Transverse colon (tissue), 4 donors: ENCODE measurements around the gene DNAJC3. TPM values are rescaled to one million over a fixed set of nuclear protein-coding genes. Genes with fewer than 3 reads are reported as not detected.

Source experiments
- DNase-seq: peaks from one replicate; pipeline ENCODE4 v3.0.0-alpha.2; 2019
- H3K27ac ChIP-seq, 4 donors: fragments of 200-600 bp; sonication (generic); 2 replicates each; pipeline ENCODE4 v1.5.1; 2016 to 2018; ENCODE audit warnings: inconsistent platforms in 4 of 4
- H3K27me3 ChIP-seq: fragments of 200-600 bp; sonication (generic); 2 replicates; pipeline ENCODE4 v1.5.1; 2017; ENCODE audit warnings: inconsistent platforms
- H3K36me3 ChIP-seq, 4 donors: fragments of 200-600 bp; sonication (generic); 2 replicates each; pipeline ENCODE4 v1.5.1; 2017 to 2019; ENCODE audit warnings: inconsistent platforms in 4 of 4
- H3K4me1 ChIP-seq, 4 donors: fragments of 200-600 bp; sonication (generic); 2 replicates each; pipeline ENCODE4 v1.5.1; 2017 to 2020; ENCODE audit warnings: inconsistent platforms in 4 of 4
- H3K4me3 ChIP-seq, 4 donors: fragments of 200-600 bp; sonication (generic); 1 replicate in 1 of 4; 2 replicates in 3 of 4; pipeline versions ENCODE4 v1.5.1 to v1.6.1; 2017 to 2019; ENCODE audit warnings: inconsistent platforms in 4 of 4
- H3K9me3 ChIP-seq, 2 donors: fragments of 200-600 bp; sonication (generic); 2 replicates each; pipeline ENCODE4 v1.5.1; 2017 to 2019; ENCODE audit warnings: inconsistent platforms in 2 of 2
- CTCF ChIP-seq, 5 experiments: fragments of 200-600 bp in 3 of 5; fragments of 450-650 bp in 2 of 5; sonication (generic) in 3 of 5; IDR thresholded peaks; 1 replicate in 2 of 5; 2 replicates in 3 of 5; pipeline ENCODE4 v1.5.1; 2016 to 2017; ENCODE audit warnings: antibody characterized with exemption in 5 of 5, inconsistent platforms in 3 of 5, mild to moderate bottlenecking in 2 of 5, moderate library complexity in 1 of 5
- EP300 ChIP-seq: sonication (generic); formaldehyde crosslinking; IDR thresholded peaks from one replicate; pipeline ENCODE4 v1.6.1; 2017; ENCODE audit warnings: antibody characterized with exemption, low read depth
- POLR2A ChIP-seq: fragments of 450-650 bp; IDR thresholded peaks from one replicate; pipeline ENCODE4 v1.6.1; 2016; ENCODE audit warnings: antibody characterized with exemption, mild to moderate bottlenecking, moderate library complexity
- POLR2AphosphoS5 ChIP-seq, 3 donors: sonication (generic); formaldehyde crosslinking; IDR thresholded peaks; one replicate each; pipeline ENCODE4 v1.6.1; 2016; ENCODE audit warnings: antibody characterized with exemption in 3 of 3
- WGBS, 2 donors: methylation state at CpG; one replicate each; pipeline ENCODE4 v1.1.5; 2018; ENCODE audit warnings: low coverage in 1 of 2; 5-methylcytosine and 5-hydroxymethylcytosine counted together
- in situ Hi-C, 4 donors: fragments of 200-750 bp; cut with MboI; loops; one replicate each; pipeline versions ENCODE4 v1.15.0 to v1.15.1; 2017; ENCODE audit warnings: low sequenced_read_pairs in 3 of 4, low pct_ligation_motif_present in 1 of 4, low pct_unique_long_range_greater_than_20kb in 1 of 4
- intact Hi-C: fragments of 100-400 bp; cut with DNase I; formaldehyde crosslinking; loops from one replicate; pipeline ENCODE4 v1.15.1; 2023; ENCODE audit warnings: low total_unique reads
- total RNA-seq, 4 donors: library from RNA; depleted of rRNA; stranded (reverse); fragments of >200 nt; gene quantifications; one replicate each; pipeline ENCODE4 v1.1.0, GENCODE V29; 2016

Gene DNAJC3
- total RNA-seq, 4 donors from 2014 or later = 22.8 to 49.7 (median 35.5) TPM

GRCh38 chr13:95740979-95741320 lies 64.0 kb downstream of the DNAJC3 start:
- in situ Hi-C loops (no loop called here), intact Hi-C loops (no loop called here)
- no peak overlapping the region for H3K27ac ChIP-seq
- TF ChIP-seq EP300 (no peak), CTCF (IDR thresholded peaks at IDR 0.05) (no peak), POLR2AphosphoS5 (IDR thresholded peaks at IDR 0.05) (no peak), POLR2A (no peak)
- no peaks in the 10 kb centered on the region for H3K36me3 ChIP-seq
- no peaks in the 10 kb centered on the region for H3K27me3 ChIP-seq
- no peak for DNase-seq
- H3K9me3 ChIP-seq = no peaks in the 10 kb centered on the region
- H3K4me1 ChIP-seq = peaks cover 0 to 4% (median 0%) of the 10 kb centered on the region in 4 donors
- no peak overlapping the region for H3K4me3 ChIP-seq

- Histone ChIP-seq H3K9me3 (no peaks in the 10 kb centered on the region), H3K27me3 (no peaks in the 10 kb centered on the region), H3K4me1 (peaks cover 0 to 4% (median 0%) of the 10 kb centered on the region in 4 donors), H3K4me3 (no peak overlapping the region), H3K36me3 (no peaks in the 10 kb centered on the region), H3K27ac (no peak overlapping the region)
- in situ Hi-C loops (no loop called here), intact Hi-C loops (no loop called here)
- TF ChIP-seq POLR2AphosphoS5 (IDR thresholded peaks at IDR 0.05) (no peak), POLR2A (no peak), EP300 (no peak), CTCF (IDR thresholded peaks at IDR 0.05) (no peak)
- WGBS, 2 donors = 93% methylated on average over 4 of the region's 4 CpGs; no CpG with 5 or more reads in 1 of the 2 donors
- DNase-seq = no peak
These were observed 64.9 kb downstream of the DNAJC3 start for GRCh38 chr13:95741584-95742563.

- intact Hi-C loops = no loop called here
These were observed 66.3 kb downstream of the DNAJC3 start for GRCh38 chr13:95743192-95743591.

GRCh38 chr13:95745289-95745688 lies 68.3 kb downstream of the DNAJC3 start:
- Histone ChIP-seq H3K4me1 (peaks cover 0 to 4% (median 0%) of the 10 kb centered on the region in 4 donors), H3K9me3 (no peaks in the 10 kb centered on the region), H3K4me3 (no peak overlapping the region), H3K27me3 (no peaks in the 10 kb centered on the region), H3K27ac (no peak overlapping the region), H3K36me3 (no peaks in the 10 kb centered on the region)
- intact Hi-C loops (no loop called here), in situ Hi-C loops (no loop called here)
- TF ChIP-seq POLR2AphosphoS5 (IDR thresholded peaks at IDR 0.05) (no peak), EP300 (no peak), CTCF (IDR thresholded peaks at IDR 0.05) (no peak), POLR2A (no peak)
- WGBS, 2 donors = 88 to 92% methylated on average over 4 of the region's 4 CpGs
- DNase-seq = no peak

More at GRCh38 chr13:95743192-95743591, 66.3 kb downstream of the DNAJC3 start:
- Histone ChIP-seq H3K27me3 (no peaks in the 10 kb centered on the region), H3K4me1 (peaks cover 0 to 4% (median 0%) of the 10 kb centered on the region in 4 donors), H3K36me3 (no peaks in the 10 kb centered on the region), H3K27ac (no peak overlapping the region), H3K4me3 (no peak overlapping the region), H3K9me3 (no peaks in the 10 kb centered on the region)
- TF ChIP-seq POLR2AphosphoS5 (IDR thresholded peaks at IDR 0.05) = no peak
- DNase-seq = no peak
- 89 to 100% methylated on average over 2 to 3 of the region's 3 CpGs for WGBS, 2 donors
- in situ Hi-C loops = no loop called here
